Calu3 (cell line): Measurements from ENCODE around the gene BSPH1. TPM values are rescaled to one million over a fixed set of nuclear protein-coding genes. Genes with fewer than 3 reads are reported as not detected.
"Not testable (repeated sequence)": the region's sequence is repeated elsewhere in the genome, so short reads cannot be mapped to it uniquely, and the experiment has no call there.

Experiments used
- BruUV-seq: library from RNA; stranded (reverse); fragments of 400-500 nt; replicated peaks from 2 replicates; lab custom pipeline; 2021; lab: Mats Ljungman, UMichigan
- CTCF ChIA-PET: fragments of 300-600 bp; sonication (Branson Sonifier 250); formaldehyde crosslinking; loops from one replicate; lab custom pipeline; 2022; ENCODE audit warnings: antibody characterized with exemption; lab: Charles Lee
- DNase-seq: peaks from one replicate; pipeline ENCODE4 v3.0.0; 2022
- H3K27ac Mint-ChIP-seq: one replicate; pipeline ENCODE4 v1.8.0; 2022; ENCODE audit warnings: mixed read lengths; ENCODE audit not compliant: unreplicated experiment
- H3K27me3 Mint-ChIP-seq: one replicate; pipeline ENCODE4 v1.8.0; 2022; ENCODE audit warnings: mixed read lengths; ENCODE audit not compliant: unreplicated experiment
- H3K36me3 Mint-ChIP-seq: one replicate; pipeline ENCODE4 v1.8.0; 2022; ENCODE audit warnings: mild to moderate bottlenecking, moderate library complexity, mixed read lengths; ENCODE audit not compliant: insufficient read depth, unreplicated experiment
- H3K4me1 Mint-ChIP-seq: one replicate; pipeline ENCODE4 v1.8.0; 2022; ENCODE audit warnings: mild to moderate bottlenecking, low read depth, mixed read lengths; ENCODE audit not compliant: unreplicated experiment
- H3K4me3 Mint-ChIP-seq: one replicate; pipeline ENCODE4 v1.8.0; 2022; ENCODE audit warnings: mild to moderate bottlenecking, low read depth, moderate library complexity, mixed read lengths; ENCODE audit not compliant: unreplicated experiment
- H3K9me3 Mint-ChIP-seq: one replicate; pipeline ENCODE4 v1.8.0; 2022; ENCODE audit warnings: low read depth, mixed read lengths; ENCODE audit not compliant: unreplicated experiment
- CTCF ChIP-seq: fragments of 200-600 bp; IDR thresholded peaks from one replicate; pipeline ENCODE4 v1.8.0; 2022; ENCODE audit warnings: antibody characterized with exemption; ENCODE audit not compliant: unreplicated experiment
- intact Hi-C: fragments of 100-400 bp; cut with micrococcal nuclease; formaldehyde crosslinking; loops from one replicate; pipeline ENCODE4 v1.10.0; 2022; ENCODE audit not compliant: unreplicated experiment
- total RNA-seq: library from RNA; stranded (reverse); gene quantifications from 2 replicates; pipeline ENCODE4 v1.2.3, GENCODE V29; 2022

BSPH1 gene
- total RNA-seq, 1 experiment from 2014 or later = not detected

GRCh38 chr19:47920107-47920506 is 71.9 kb downstream of the BSPH1 start:
- H3K27ac Mint-ChIP-seq, H3K4me3 Mint-ChIP-seq, CTCF ChIA-PET, H3K9me3 Mint-ChIP-seq, intact Hi-C loops, BruUV-seq, H3K4me1 Mint-ChIP-seq, H3K36me3 Mint-ChIP-seq, H3K27me3 Mint-ChIP-seq: not testable (repeated sequence)
- peak; percentile 100 for DNase-seq
- TF ChIP-seq CTCF = peak; percentile 90

Other genes with a start within 250 kb of the BSPH1 start
- gene NOP53, start 246.6 kb downstream of the BSPH1 start, total RNA-seq = 193 and 222 TPM in 2 replicates
- 466 and 506 TPM in 2 replicates for gene SELENOW, start 213.5 kb downstream of the BSPH1 start, total RNA-seq
- not detected in 2 replicates for gene TPRX1, start 187.6 kb downstream of the BSPH1 start, total RNA-seq
- not detected in 2 replicates for gene CRX, start 170.2 kb downstream of the BSPH1 start, total RNA-seq
- gene TPRX2, start 132.9 kb downstream of the BSPH1 start, total RNA-seq = not detected in 2 replicates
- gene SULT2A1, start 105.9 kb downstream of the BSPH1 start, total RNA-seq = not detected in 2 replicates
- not detected in 2 replicates for gene ELSPBP1, start 2.5 kb upstream of the BSPH1 start, total RNA-seq
- not detected in 2 replicates for gene CABP5, start 51.9 kb upstream of the BSPH1 start, total RNA-seq
- gene PLA2G4C, start 118.6 kb upstream of the BSPH1 start, total RNA-seq = 4.2 and 7.7 TPM in 2 replicates
- gene LIG1, start 178.2 kb upstream of the BSPH1 start, total RNA-seq = 99.3 and 99.4 TPM in 2 replicates
- 16.4 and 17.4 TPM in 2 replicates for gene ZSWIM9, start 178.5 kb upstream of the BSPH1 start, total RNA-seq